RWPE2 (cell line): ENCODE data around the gene PHF14.

Experiments used
- ATAC-seq: fragments of 200-7000 bp; cut with Tn5 transposase; 3 replicates; pipeline ENCODE4 v1.9.1; 2021; ENCODE audit warnings: low read depth
- DNase-seq: peaks from one replicate; pipeline ENCODE4 v3.0.0-alpha.2; 2020; ENCODE audit warnings: low spot score
- H3K27ac ChIP-seq: fragments of 450-650 bp; 2 replicates; pipeline ENCODE4 v1.5.1; 2017; ENCODE audit warnings: mild to moderate bottlenecking; ENCODE audit not compliant: poor library complexity, severe bottlenecking
- H3K27me3 ChIP-seq: fragments of 250-450 bp; sonication (Bioruptor Pico); 2 replicates; pipeline ENCODE4 v1.5.1; 2021; ENCODE audit warnings: mild to moderate bottlenecking, moderate library complexity; ENCODE audit not compliant: insufficient read depth, poor library complexity, severe bottlenecking
- H3K36me3 ChIP-seq: fragments of 250-450 bp; sonication (Bioruptor Pico); 2 replicates; pipeline ENCODE4 v1.5.1; 2020; ENCODE audit warnings: low read depth, mild to moderate bottlenecking, moderate library complexity
- H3K4me1 ChIP-seq: fragments of 250-450 bp; sonication (Bioruptor Pico); 2 replicates; pipeline ENCODE4 v1.5.1; 2021; ENCODE audit warnings: mild to moderate bottlenecking, moderate library complexity; ENCODE audit not compliant: insufficient read depth, poor library complexity, severe bottlenecking
- H3K4me3 ChIP-seq: fragments of 250-450 bp; sonication (Bioruptor Pico); 2 replicates; pipeline ENCODE4 v1.5.1; 2021; ENCODE audit warnings: mild to moderate bottlenecking, moderate library complexity; ENCODE audit not compliant: severe bottlenecking
- H3K9me3 ChIP-seq: fragments of 250-450 bp; sonication (Bioruptor Pico); 2 replicates; pipeline ENCODE4 v1.5.1; 2021; ENCODE audit warnings: mild to moderate bottlenecking, moderate library complexity; ENCODE audit not compliant: severe bottlenecking
- CTCF ChIP-seq: fragments of 450-650 bp; IDR thresholded peaks from one replicate; pipeline ENCODE4 v1.5.1; 2017; ENCODE audit warnings: mild to moderate bottlenecking, moderate library complexity; ENCODE audit not compliant: poor library complexity, severe bottlenecking

The PHF14 gene

GRCh38 chr7:10931161-10931560 is 42.5 kb upstream of the PHF14 start:
- Histone ChIP-seq H3K27ac (no peak overlapping the region), H3K27me3 (no peaks in the 10 kb centered on the region), H3K9me3 (no peaks in the 10 kb centered on the region), H3K4me3 (no peak overlapping the region), H3K4me1 (no peaks in the 10 kb centered on the region), H3K36me3 (peaks cover 40% of the 10 kb centered on the region)
- ATAC-seq: no peak
- no peak for TF ChIP-seq CTCF
- DNase-seq: no peak

- ATAC-seq (no peak), DNase-seq (no peak)
- TF ChIP-seq CTCF: no peak
- Histone ChIP-seq H3K4me3 (no peak overlapping the region), H3K27me3 (no peaks in the 10 kb centered on the region), H3K36me3 (peaks cover 67% of the 10 kb centered on the region), H3K4me1 (peaks cover 10% of the 10 kb centered on the region), H3K27ac (no peak overlapping the region), H3K9me3 (no peaks in the 10 kb centered on the region)
Measured at GRCh38 chr7:10934292-10934691, 39.4 kb upstream of the PHF14 start.

- TF ChIP-seq CTCF: no peak
- ATAC-seq: peak; percentile 38
- Histone ChIP-seq H3K4me3 (peak overlapping the region; percentile 72), H3K27me3 (no peaks in the 10 kb centered on the region), H3K27ac (peak overlapping the region; percentile 63), H3K4me1 (peaks cover 14% of the 10 kb centered on the region), H3K36me3 (peaks cover 44% of the 10 kb centered on the region), H3K9me3 (no peaks in the 10 kb centered on the region)
- no peak for DNase-seq
Measured at GRCh38 chr7:10939237-10939910, 34.3 kb upstream of the PHF14 start.

GRCh38 chr7:10939911-10940703 is 33.6 kb upstream of the PHF14 start:
- no peak for TF ChIP-seq CTCF
- no peaks in the 10 kb centered on the region for H3K9me3 ChIP-seq
- peak overlapping the region; percentile 72 for H3K4me3 ChIP-seq
- peaks cover 14% of the 10 kb centered on the region for H3K4me1 ChIP-seq
- DNase-seq: peak; percentile 92
- peak; percentile 88 for ATAC-seq
- peak overlapping the region; percentile 63 for H3K27ac ChIP-seq
- H3K27me3 ChIP-seq: no peaks in the 10 kb centered on the region
- peaks cover 38% of the 10 kb centered on the region for H3K36me3 ChIP-seq
